ENCODE results near the gene GRIK3.

DNA sequence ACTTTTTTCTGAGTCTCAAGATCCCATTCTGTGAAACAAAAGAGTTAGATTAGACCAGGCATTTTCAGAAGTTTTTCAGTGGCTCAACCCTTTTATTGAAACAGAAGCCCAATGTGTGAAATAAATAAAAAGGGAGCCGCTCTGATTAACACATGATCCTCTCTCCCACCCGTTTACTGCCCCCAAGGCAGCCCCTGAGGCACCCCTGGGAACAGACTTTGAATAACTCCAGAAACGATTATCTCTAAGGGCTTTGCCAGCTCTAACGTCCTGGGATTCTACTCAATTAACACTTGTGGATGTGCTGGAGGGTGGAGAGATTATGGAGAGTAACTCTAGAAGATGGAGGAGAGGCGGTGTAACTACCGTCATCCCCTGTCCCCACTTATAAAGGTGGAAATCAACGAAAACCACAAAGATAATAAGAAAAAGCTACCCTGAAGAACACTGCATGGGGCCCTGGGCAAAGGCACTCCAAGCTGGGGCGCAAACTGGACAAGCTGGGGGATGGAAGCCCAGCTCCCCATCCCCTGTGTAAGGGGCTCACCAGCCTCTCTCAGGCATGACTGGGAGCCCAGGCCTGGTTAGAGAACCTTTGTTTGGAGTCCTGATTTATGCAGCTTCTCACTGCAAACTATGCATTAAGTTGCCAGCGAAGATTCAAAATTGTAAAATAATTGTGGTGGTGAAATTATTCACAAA, 39.0 kb upstream of the GRIK3 start:
- TF ChIP-seq, protein P1, sequence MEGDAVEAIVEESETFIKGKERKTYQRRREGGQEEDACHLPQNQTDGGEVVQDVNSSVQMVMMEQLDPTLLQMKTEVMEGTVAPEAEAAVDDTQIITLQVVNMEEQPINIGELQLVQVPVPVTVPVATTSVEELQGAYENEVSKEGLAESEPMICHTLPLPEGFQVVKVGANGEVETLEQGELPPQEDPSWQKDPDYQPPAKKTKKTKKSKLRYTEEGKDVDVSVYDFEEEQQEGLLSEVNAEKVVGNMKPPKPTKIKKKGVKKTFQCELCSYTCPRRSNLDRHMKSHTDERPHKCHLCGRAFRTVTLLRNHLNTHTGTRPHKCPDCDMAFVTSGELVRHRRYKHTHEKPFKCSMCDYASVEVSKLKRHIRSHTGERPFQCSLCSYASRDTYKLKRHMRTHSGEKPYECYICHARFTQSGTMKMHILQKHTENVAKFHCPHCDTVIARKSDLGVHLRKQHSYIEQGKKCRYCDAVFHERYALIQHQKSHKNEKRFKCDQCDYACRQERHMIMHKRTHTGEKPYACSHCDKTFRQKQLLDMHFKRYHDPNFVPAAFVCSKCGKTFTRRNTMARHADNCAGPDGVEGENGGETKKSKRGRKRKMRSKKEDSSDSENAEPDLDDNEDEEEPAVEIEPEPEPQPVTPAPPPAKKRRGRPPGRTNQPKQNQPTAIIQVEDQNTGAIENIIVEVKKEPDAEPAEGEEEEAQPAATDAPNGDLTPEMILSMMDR (conservative IDR thresholded peaks at IDR 0.05; ENCODE audit: low read length): no peak
- TF ChIP-seq EZH2phosphoT487 (IDR thresholded peaks at IDR 0.05; ENCODE audit: borderline replicate concordance, low read depth, low read length): no peak

Data from OCI-LY7 (cell line).